GM18498 (cell line): ENCODE measurements around the gene GARIN5B.
A peak's percentile ranks its signal among the peaks of the same experiment; 100 is the strongest.

Experiments
- ATAC-seq: cut with Tn5 transposase; IDR thresholded peaks from one replicate; pipeline ENCODE4 v1.9.1; 2021; ENCODE audit warnings: mild to moderate bottlenecking, moderate library complexity; ENCODE audit not compliant: unreplicated experiment

The GARIN5B gene

GRCh38 chr19:55389386-55390317, 26.6 kb upstream of the GARIN5B start:
- ATAC-seq, result no peak

GRCh38 chr19:55387736-55388497, 24.9 kb upstream of the GARIN5B start:
- no peak for ATAC-seq

- no peak for ATAC-seq
Observed at GRCh38 chr19:55386493-55386971, 23.5 kb upstream of the GARIN5B start.

GRCh38 chr19:55385724-55386492, 22.8 kb upstream of the GARIN5B start, which contains the start of gene RPL28:
RPL28 (plus strand) TSS chr19:55385932; CDS start chr19:55386358, 426 bp downstream.
- ATAC-seq, result peak; percentile 63

GRCh38 chr19:55384920-55385723, 22.1 kb upstream of the GARIN5B start:
- ATAC-seq, result peak; percentile 64

GRCh38 chr19:55384131-55384919, 21.3 kb upstream of the GARIN5B start, which contains the start of gene TMEM238:
TMEM238 (minus strand) TSS chr19:55384292; CDS start chr19:55384259, 33 bp downstream.
- ATAC-seq, result no peak

- no peak for ATAC-seq
Observed at GRCh38 chr19:55383279-55384130, 20.4 kb upstream of the GARIN5B start.

- no peak for ATAC-seq
Observed at GRCh38 chr19:55382522-55383054, 19.5 kb upstream of the GARIN5B start.

GRCh38 chr19:55382013-55382412, 19.0 kb upstream of the GARIN5B start:
- ATAC-seq, result no peak

GRCh38 chr19:55379174-55379573, 16.1 kb upstream of the GARIN5B start:
- ATAC-seq, result no peak

GRCh38 chr19:55377356-55378131, 14.5 kb upstream of the GARIN5B start:
- no peak for ATAC-seq

GRCh38 chr19:55376241-55376933, 13.3 kb upstream of the GARIN5B start, which contains the start of gene TMEM190:
TMEM190 (plus strand) TSS chr19:55376826; CDS start chr19:55376854, 28 bp downstream.
- ATAC-seq, result no peak

GRCh38 chr19:55373993-55374757, 11.1 kb upstream of the GARIN5B start:
- ATAC-seq, result no peak

- ATAC-seq, result no peak
Observed at GRCh38 chr19:55373306-55373992, 10.4 kb upstream of the GARIN5B start.
